Stomach smooth muscle (tissue), 2 donors: ENCODE measurements around the gene OR7A5.
"Not testable (repeated sequence)": the region's sequence is repeated elsewhere in the genome, so short reads cannot be mapped to it uniquely, and the experiment has no call there.

Experiments
- H3K27ac ChIP-seq: one replicate; pipeline ENCODE4 v1.7.0; 2013; ENCODE audit warnings: mild to moderate bottlenecking, low read length, inconsistent platforms
- H3K27me3 ChIP-seq, 2 donors: one replicate each; pipeline ENCODE4 v1.7.0; 2013; ENCODE audit warnings: low read length in 2 of 2; ENCODE audit not compliant: insufficient read depth in 2 of 2, control insufficient read depth in 1 of 2
- H3K36me3 ChIP-seq, 2 donors: one replicate each; pipeline ENCODE4 v1.7.0; 2013; ENCODE audit warnings: low read length in 2 of 2; ENCODE audit not compliant: control insufficient read depth in 2 of 2, insufficient read depth in 2 of 2
- H3K4me1 ChIP-seq: one replicate; pipeline ENCODE4 v1.7.0; 2013; ENCODE audit warnings: low read length; ENCODE audit not compliant: control insufficient read depth, insufficient read depth
- H3K4me3 ChIP-seq, 2 donors: one replicate each; pipeline ENCODE4 v1.7.0; 2013; ENCODE audit warnings: low read length in 2 of 2
- H3K9ac ChIP-seq, 2 donors: one replicate each; pipeline ENCODE4 v1.7.0; 2013; ENCODE audit warnings: low read length in 2 of 2, mild to moderate bottlenecking in 1 of 2
- H3K9me3 ChIP-seq, 2 donors: one replicate each; pipeline ENCODE4 v1.7.0; 2013; ENCODE audit warnings: low read length in 2 of 2; ENCODE audit not compliant: control insufficient read depth in 2 of 2
- donor health status: healthy.
- donor health status: Pancreatic carcinoma.

The OR7A5 gene

GRCh38 chr19:14818588-14818987, 16.4 kb downstream of the OR7A5 start:
- no peaks in the 10 kb centered on the region for H3K27me3 ChIP-seq
- peaks cover 0 to 5% of the 10 kb centered on the region in 2 donors for H3K9me3 ChIP-seq
- no peak overlapping the region for H3K4me3 ChIP-seq
- no peaks in the 10 kb centered on the region for H3K36me3 ChIP-seq
- no peaks in the 10 kb centered on the region for H3K4me1 ChIP-seq
- H3K9ac ChIP-seq = no peak overlapping the region
- H3K27ac ChIP-seq = no peak overlapping the region

GRCh38 chr19:14817052-14817451, 17.9 kb downstream of the OR7A5 start:
- Histone ChIP-seq H3K27me3 (no peaks in the 10 kb centered on the region), H3K4me3 (no peak overlapping the region), H3K9me3 (peaks cover 0 to 5% of the 10 kb centered on the region in 2 donors), H3K4me1 (no peaks in the 10 kb centered on the region), H3K36me3 (no peaks in the 10 kb centered on the region), H3K27ac (no peak overlapping the region), H3K9ac (no peak overlapping the region)

- no peak overlapping the region for H3K9ac ChIP-seq
- H3K4me1 ChIP-seq = no peaks in the 10 kb centered on the region
- H3K36me3 ChIP-seq = no peaks in the 10 kb centered on the region
- H3K4me3 ChIP-seq = no peak overlapping the region
- no peak overlapping the region for H3K27ac ChIP-seq
- peaks cover 0 to 5% of the 10 kb centered on the region in 2 donors for H3K9me3 ChIP-seq
- no peaks in the 10 kb centered on the region for H3K27me3 ChIP-seq
These were observed 19.9 kb downstream of the OR7A5 start for GRCh38 chr19:14814982-14815652.

GRCh38 chr19:14809272-14810057, 25.5 kb downstream of the OR7A5 start:
- no peak overlapping the region for H3K9ac ChIP-seq
- H3K4me3 ChIP-seq = no peak overlapping the region
- no peaks in the 10 kb centered on the region for H3K36me3 ChIP-seq
- H3K27ac ChIP-seq = no peak overlapping the region
- no peaks in the 10 kb centered on the region for H3K4me1 ChIP-seq
- H3K9me3 ChIP-seq = no peaks in the 10 kb centered on the region
- no peaks in the 10 kb centered on the region for H3K27me3 ChIP-seq

GRCh38 chr19:14804765-14805164, 30.2 kb downstream of the OR7A5 start:
- Histone ChIP-seq H3K27ac (no peak overlapping the region), H3K4me3 (no peak overlapping the region), H3K9ac (no peak overlapping the region), H3K9me3 (no peaks in the 10 kb centered on the region), H3K4me1 (no peaks in the 10 kb centered on the region), H3K27me3 (no peaks in the 10 kb centered on the region), H3K36me3 (no peaks in the 10 kb centered on the region)

GRCh38 chr19:14798760-14799159, 36.2 kb downstream of the OR7A5 start:
- Histone ChIP-seq H3K27ac (no peak overlapping the region), H3K4me1 (no peaks in the 10 kb centered on the region)

GRCh38 chr19:14796021-14796420, 39.0 kb downstream of the OR7A5 start:
- Histone ChIP-seq H3K36me3 (no peaks in the 10 kb centered on the region), H3K9me3 (no peaks in the 10 kb centered on the region), H3K4me1 (no peaks in the 10 kb centered on the region)

More at GRCh38 chr19:14798760-14799159, 36.2 kb downstream of the OR7A5 start:
- Histone ChIP-seq H3K9me3 (no peaks in the 10 kb centered on the region), H3K36me3 (no peaks in the 10 kb centered on the region), H3K9ac (no peak overlapping the region), H3K4me3 (no peak overlapping the region), H3K27me3 (no peaks in the 10 kb centered on the region)

GRCh38 chr19:14795078-14795721, 39.8 kb downstream of the OR7A5 start:
- no peak overlapping the region for H3K9ac ChIP-seq
- H3K4me3 ChIP-seq = no peak overlapping the region
- no peaks in the 10 kb centered on the region for H3K27me3 ChIP-seq
- no peaks in the 10 kb centered on the region for H3K4me1 ChIP-seq
- H3K36me3 ChIP-seq = no peaks in the 10 kb centered on the region
- H3K27ac ChIP-seq = no peak overlapping the region
- no peaks in the 10 kb centered on the region for H3K9me3 ChIP-seq

More at GRCh38 chr19:14796021-14796420, 39.0 kb downstream of the OR7A5 start:
- Histone ChIP-seq H3K9ac (no peak overlapping the region), H3K4me3 (no peak overlapping the region), H3K27ac (no peak overlapping the region), H3K27me3 (no peaks in the 10 kb centered on the region)

GRCh38 chr19:14792250-14792649, 42.7 kb downstream of the OR7A5 start:
- H3K36me3 ChIP-seq, H3K4me1 ChIP-seq, H3K27ac ChIP-seq, H3K9ac ChIP-seq, H3K9me3 ChIP-seq, H3K27me3 ChIP-seq, H3K4me3 ChIP-seq: not testable (repeated sequence)

GRCh38 chr19:14786421-14786851, 48.5 kb downstream of the OR7A5 start:
- Histone ChIP-seq H3K9me3 (no peaks in the 10 kb centered on the region), H3K36me3 (no peaks in the 10 kb centered on the region), H3K27ac (no peak overlapping the region), H3K27me3 (peaks cover 2 to 3% of the 10 kb centered on the region in 2 donors), H3K4me3 (no peak overlapping the region), H3K9ac (no peak overlapping the region), H3K4me1 (no peaks in the 10 kb centered on the region)
